Astrocyte (in vitro differentiated cells and primary cell): Measurements from ENCODE around the gene ANKH. TPM values are rescaled to one million over a fixed set of nuclear protein-coding genes. Genes with fewer than 3 reads are reported as not detected.

ENCODE experiments used
- DNase-seq: peaks from one replicate; pipeline ENCODE4 v3.0.0-alpha.2; 2010; ENCODE audit warnings: low read depth
- FAIRE-seq: peaks from 2 replicates; lab custom pipeline; 2011; peaks lifted over from hg19 to GRCh38; lab: Jason Lieb, UNC
- H2AFZ ChIP-seq: 2 replicates; pipeline ENCODE4 v1.6.0; 2012; ENCODE audit warnings: low read depth, low read length, inconsistent platforms
- H3K27ac ChIP-seq: 2 replicates; pipeline ENCODE4 v1.5.1; 2011; ENCODE audit warnings: low read depth, low read length, inconsistent platforms
- H3K27me3 ChIP-seq: 2 replicates; pipeline ENCODE4 v1.6.0; 2011; ENCODE audit warnings: low read length, inconsistent platforms; ENCODE audit not compliant: insufficient read depth
- H3K36me3 ChIP-seq: 2 replicates; pipeline ENCODE4 v1.5.1; 2011; ENCODE audit warnings: low read length, inconsistent platforms; ENCODE audit not compliant: insufficient read depth
- H3K4me1 ChIP-seq: 2 replicates; pipeline ENCODE4 v1.5.1; 2011; ENCODE audit warnings: low read length, inconsistent platforms; ENCODE audit not compliant: insufficient read depth
- H3K4me2 ChIP-seq: 2 replicates; pipeline ENCODE4 v1.6.0; 2012; ENCODE audit warnings: low read length, inconsistent platforms
- H3K4me3 ChIP-seq: 2 replicates; pipeline ENCODE4 v1.5.1; 2011; ENCODE audit warnings: low read depth, mild to moderate bottlenecking, low read length, inconsistent platforms; ENCODE audit not compliant: insufficient read depth
- H3K79me2 ChIP-seq: 2 replicates; pipeline ENCODE4 v1.6.0; 2012; ENCODE audit warnings: mild to moderate bottlenecking, low read length, inconsistent platforms; ENCODE audit not compliant: insufficient read depth
- H3K9ac ChIP-seq: 2 replicates; pipeline ENCODE4 v1.6.0; 2012; ENCODE audit warnings: mild to moderate bottlenecking, low read length, inconsistent platforms
- H3K9me3 ChIP-seq: 2 replicates; pipeline ENCODE4 v1.5.1; 2012; ENCODE audit warnings: low read depth, mild to moderate bottlenecking, low read length, inconsistent platforms; ENCODE audit not compliant: insufficient read depth
- H4K20me1 ChIP-seq: 2 replicates; pipeline ENCODE4 v1.6.0; 2012; ENCODE audit warnings: low read length, inconsistent platforms; ENCODE audit not compliant: insufficient read depth
- H3K27ac Mint-ChIP-seq: one replicate; pipeline ENCODE4 v1.8.0; 2021; ENCODE audit warnings: mild to moderate bottlenecking, mixed read lengths; ENCODE audit not compliant: unreplicated experiment
- H3K27me3 Mint-ChIP-seq: one replicate; pipeline ENCODE4 v1.8.0; 2021; ENCODE audit warnings: low read depth, mixed read lengths; ENCODE audit not compliant: unreplicated experiment
- H3K36me3 Mint-ChIP-seq: one replicate; pipeline ENCODE4 v1.8.0; 2021; ENCODE audit warnings: low read depth, mixed read lengths; ENCODE audit not compliant: unreplicated experiment
- H3K4me1 Mint-ChIP-seq: one replicate; pipeline ENCODE4 v1.8.0; 2021; ENCODE audit warnings: low read depth, mixed read lengths; ENCODE audit not compliant: unreplicated experiment
- H3K4me3 Mint-ChIP-seq: one replicate; pipeline ENCODE4 v1.8.0; 2021; ENCODE audit warnings: mild to moderate bottlenecking, moderate library complexity, mixed read lengths; ENCODE audit not compliant: unreplicated experiment
- H3K9me3 Mint-ChIP-seq: one replicate; pipeline ENCODE4 v1.8.0; 2021; ENCODE audit warnings: mild to moderate bottlenecking, mixed read lengths; ENCODE audit not compliant: unreplicated experiment
- CTCF ChIP-seq: IDR thresholded peaks from 2 replicates; pipeline ENCODE4 v1.5.1; 2011; ENCODE audit warnings: low read depth, mild to moderate bottlenecking, inconsistent platforms, low read length, moderate library complexity; ENCODE audit not compliant: insufficient read depth
- EZH2 ChIP-seq: IDR thresholded peaks from 2 replicates; pipeline ENCODE4 v1.6.1; 2012; ENCODE audit warnings: mild to moderate bottlenecking, low read length, inconsistent platforms; ENCODE audit not compliant: insufficient read depth
- total RNA-seq: library from RNA; stranded (reverse); gene quantifications from 2 replicates; pipeline ENCODE4 v1.2.1, GENCODE V29; 2021

The ANKH gene
- total RNA-seq, 1 donor from 2014 or later = 15.8 TPM

DNA sequence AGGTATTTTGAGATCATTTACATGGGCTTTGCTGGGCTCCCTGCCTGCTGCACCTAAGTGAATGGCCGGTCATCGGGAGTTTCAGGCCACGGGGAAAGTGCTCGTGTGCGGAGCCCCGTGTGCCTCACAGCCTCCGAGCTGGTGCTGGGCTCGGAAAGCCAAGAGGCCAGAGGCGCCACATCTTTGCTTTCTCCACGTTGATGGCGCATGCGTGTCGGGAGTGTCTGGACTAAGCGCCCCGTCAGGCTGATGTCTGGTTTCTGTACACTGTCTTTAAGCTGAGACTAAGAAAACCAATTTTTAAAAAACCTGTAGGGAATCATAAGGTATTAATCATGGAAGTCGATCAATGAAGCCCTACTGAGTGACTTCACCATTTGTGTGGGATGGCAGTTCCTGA lies 137.9 kb downstream of the ANKH start:
- Mint-ChIP-seq H3K9me3 (peaks cover 4% of the 10 kb centered on the region), H3K27ac (no peak overlapping the region), H3K27me3 (peaks cover 8% of the 10 kb centered on the region), H3K4me1 (no peaks in the 10 kb centered on the region), H3K36me3 (peaks cover 11% of the 10 kb centered on the region), H3K4me3 (no peak overlapping the region)
- Histone ChIP-seq H3K4me2 (no peak overlapping the region), H3K79me2 (no peaks in the 10 kb centered on the region), H3K4me1 (no peaks in the 10 kb centered on the region), H3K27ac (no peak overlapping the region), H3K4me3 (no peak overlapping the region), H3K9ac (no peak overlapping the region), H3K27me3 (no peaks in the 10 kb centered on the region), H2AFZ (no peak overlapping the region), H3K36me3 (no peaks in the 10 kb centered on the region), H4K20me1 (no peaks in the 10 kb centered on the region), H3K9me3 (no peaks in the 10 kb centered on the region)
- TF ChIP-seq EZH2 = no peak
- TF ChIP-seq CTCF = no peak
- FAIRE-seq = no peak
- DNase-seq = no peak

DNA sequence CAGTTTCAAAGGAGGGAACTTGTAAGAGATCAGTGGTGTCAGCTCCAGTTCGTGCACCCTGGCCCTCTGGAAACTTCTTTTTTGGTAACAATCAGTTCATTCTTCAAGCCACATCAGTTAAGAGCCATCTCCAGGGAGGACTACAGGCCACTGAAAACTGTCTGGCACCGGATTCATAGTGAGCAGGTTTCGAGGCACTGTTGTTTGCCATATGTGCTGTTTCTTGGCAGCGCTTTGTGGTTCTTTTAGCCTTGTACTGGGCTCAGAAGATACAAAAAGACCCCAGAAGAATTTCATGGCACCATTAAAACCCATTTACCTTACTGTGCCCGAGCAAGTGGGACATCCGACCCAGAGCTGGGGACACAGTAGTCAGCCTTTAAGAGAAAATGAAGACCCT lies 138.6 kb downstream of the ANKH start:
- Histone ChIP-seq H3K4me2 (no peak overlapping the region), H3K9me3 (no peaks in the 10 kb centered on the region), H4K20me1 (no peaks in the 10 kb centered on the region), H3K79me2 (no peaks in the 10 kb centered on the region), H3K36me3 (no peaks in the 10 kb centered on the region), H3K27ac (no peak overlapping the region), H3K4me1 (no peaks in the 10 kb centered on the region), H3K4me3 (no peak overlapping the region), H3K9ac (no peak overlapping the region), H2AFZ (no peak overlapping the region), H3K27me3 (no peaks in the 10 kb centered on the region)
- no peak overlapping the region for H3K27ac Mint-ChIP-seq
- peaks cover 8% of the 10 kb centered on the region for H3K27me3 Mint-ChIP-seq
- peaks cover 5% of the 10 kb centered on the region for H3K4me1 Mint-ChIP-seq
- no peak for FAIRE-seq
- H3K4me3 Mint-ChIP-seq = no peak overlapping the region
- TF ChIP-seq EZH2 (no peak), CTCF (no peak)
- peaks cover 4% of the 10 kb centered on the region for H3K9me3 Mint-ChIP-seq
- DNase-seq = no peak
- peaks cover 11% of the 10 kb centered on the region for H3K36me3 Mint-ChIP-seq

DNA sequence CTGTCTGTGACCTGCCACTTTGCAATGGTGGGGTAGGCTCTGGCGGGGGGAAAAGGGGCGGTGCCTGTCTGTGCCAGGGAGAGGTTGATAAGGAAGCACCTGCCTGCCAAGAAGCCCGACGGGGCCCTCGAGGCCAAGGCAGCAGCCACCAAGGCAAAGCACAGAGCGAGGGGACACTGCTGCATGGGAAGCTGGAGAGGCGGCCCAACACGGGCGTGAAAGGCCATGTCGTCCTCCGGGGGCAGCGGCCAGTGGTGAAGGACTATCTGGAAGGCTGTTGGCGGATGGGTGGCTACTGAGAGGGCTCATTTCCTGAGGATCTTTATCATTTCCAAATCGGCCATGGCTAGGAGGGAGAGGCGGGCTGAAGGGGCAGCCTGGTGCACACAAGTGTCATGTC lies 140.7 kb downstream of the ANKH start:
- H3K4me3 Mint-ChIP-seq = no peak overlapping the region
- Histone ChIP-seq H2AFZ (no peak overlapping the region), H3K9ac (no peak overlapping the region), H3K36me3 (no peaks in the 10 kb centered on the region), H4K20me1 (no peaks in the 10 kb centered on the region), H3K4me3 (no peak overlapping the region), H3K79me2 (no peaks in the 10 kb centered on the region), H3K4me2 (no peak overlapping the region), H3K27ac (no peak overlapping the region), H3K27me3 (no peaks in the 10 kb centered on the region), H3K9me3 (no peaks in the 10 kb centered on the region), H3K4me1 (peaks cover 9% of the 10 kb centered on the region)
- TF ChIP-seq EZH2 (no peak), CTCF (no peak)
- H3K4me1 Mint-ChIP-seq = peaks cover 21% of the 10 kb centered on the region
- no peaks in the 10 kb centered on the region for H3K9me3 Mint-ChIP-seq
- H3K27ac Mint-ChIP-seq = no peak overlapping the region
- no peak for FAIRE-seq
- peaks cover 7% of the 10 kb centered on the region for H3K36me3 Mint-ChIP-seq
- no peak for DNase-seq
- peaks cover 4% of the 10 kb centered on the region for H3K27me3 Mint-ChIP-seq
